Lung microvascular endothelial cell (primary cell): ENCODE measurements around the gene APOC4. TPM values are rescaled to one million over a fixed set of nuclear protein-coding genes. Genes with fewer than 3 reads are reported as not detected.
"Not testable (repeated sequence)": the region's sequence is repeated elsewhere in the genome, so short reads cannot be mapped to it uniquely, and the experiment has no call there.

Source experiments
- DNase-seq, 2 donors: peaks; one replicate each; pipeline versions ENCODE4 v3.0.0 to v3.0.0-alpha.2; 2010; ENCODE audit warnings: low read depth in 2 of 2
- total RNA-seq: library from RNA; depleted of rRNA; stranded (reverse); fragments of >200 nt; gene quantifications from 2 replicates; pipeline ENCODE4 v1.2.1, GENCODE V29; 2014

APOC4 gene
- total RNA-seq, 1 donor from 2014 or later: not detected

DNA sequence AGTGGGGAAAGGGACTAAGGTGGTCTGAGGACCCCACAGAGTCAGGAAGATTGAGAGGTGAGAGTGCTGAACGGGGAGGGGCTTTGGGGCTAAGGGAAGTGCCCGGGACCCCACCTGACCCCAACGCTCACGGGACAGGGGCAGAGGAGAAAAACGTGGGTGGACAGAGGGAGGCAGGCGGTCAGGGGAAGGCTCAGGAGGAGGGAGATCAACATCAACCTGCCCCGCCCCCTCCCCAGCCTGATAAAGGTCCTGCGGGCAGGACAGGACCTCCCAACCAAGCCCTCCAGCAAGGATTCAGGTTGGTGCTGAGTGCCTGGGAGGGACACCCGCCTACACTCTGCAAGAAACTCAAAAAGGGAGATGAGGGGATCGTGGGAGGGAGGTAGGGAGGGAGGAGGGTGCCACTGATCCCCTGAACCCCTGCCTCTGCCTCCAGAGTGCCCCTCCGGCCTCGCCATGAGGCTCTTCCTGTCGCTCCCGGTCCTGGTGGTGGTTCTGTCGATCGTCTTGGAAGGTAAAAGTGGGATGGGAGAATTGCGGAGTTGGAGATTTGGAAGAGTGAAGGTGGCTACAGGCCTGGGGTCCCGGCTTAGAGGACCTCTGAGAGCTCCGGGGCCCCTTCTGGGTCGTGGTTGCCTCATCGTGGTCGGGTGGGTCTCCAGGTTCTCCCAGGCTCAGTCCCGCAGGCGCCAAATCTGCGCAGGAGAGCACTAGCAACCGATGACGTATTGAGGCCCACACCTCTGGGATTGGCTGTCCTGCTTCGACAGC lies 27.4 kb upstream of the APOC4 start, which contains the start of gene APOC1:
APOC1 (plus strand) TSS at position 176 of the 774 bp plus-strand sequence; CDS start at position 460, 284 bp downstream.
- peak; percentile 71 to 88 for DNase-seq

DNA sequence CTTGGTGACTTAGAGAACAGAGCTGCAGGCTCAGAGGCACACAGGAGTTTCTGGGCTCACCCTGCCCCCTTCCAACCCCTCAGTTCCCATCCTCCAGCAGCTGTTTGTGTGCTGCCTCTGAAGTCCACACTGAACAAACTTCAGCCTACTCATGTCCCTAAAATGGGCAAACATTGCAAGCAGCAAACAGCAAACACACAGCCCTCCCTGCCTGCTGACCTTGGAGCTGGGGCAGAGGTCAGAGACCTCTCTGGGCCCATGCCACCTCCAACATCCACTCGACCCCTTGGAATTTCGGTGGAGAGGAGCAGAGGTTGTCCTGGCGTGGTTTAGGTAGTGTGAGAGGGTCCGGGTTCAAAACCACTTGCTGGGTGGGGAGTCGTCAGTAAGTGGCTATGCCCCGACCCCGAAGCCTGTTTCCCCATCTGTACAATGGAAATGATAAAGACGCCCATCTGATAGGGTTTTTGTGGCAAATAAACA lies 17.8 kb upstream of the APOC4 start:
- no peak for DNase-seq

DNA sequence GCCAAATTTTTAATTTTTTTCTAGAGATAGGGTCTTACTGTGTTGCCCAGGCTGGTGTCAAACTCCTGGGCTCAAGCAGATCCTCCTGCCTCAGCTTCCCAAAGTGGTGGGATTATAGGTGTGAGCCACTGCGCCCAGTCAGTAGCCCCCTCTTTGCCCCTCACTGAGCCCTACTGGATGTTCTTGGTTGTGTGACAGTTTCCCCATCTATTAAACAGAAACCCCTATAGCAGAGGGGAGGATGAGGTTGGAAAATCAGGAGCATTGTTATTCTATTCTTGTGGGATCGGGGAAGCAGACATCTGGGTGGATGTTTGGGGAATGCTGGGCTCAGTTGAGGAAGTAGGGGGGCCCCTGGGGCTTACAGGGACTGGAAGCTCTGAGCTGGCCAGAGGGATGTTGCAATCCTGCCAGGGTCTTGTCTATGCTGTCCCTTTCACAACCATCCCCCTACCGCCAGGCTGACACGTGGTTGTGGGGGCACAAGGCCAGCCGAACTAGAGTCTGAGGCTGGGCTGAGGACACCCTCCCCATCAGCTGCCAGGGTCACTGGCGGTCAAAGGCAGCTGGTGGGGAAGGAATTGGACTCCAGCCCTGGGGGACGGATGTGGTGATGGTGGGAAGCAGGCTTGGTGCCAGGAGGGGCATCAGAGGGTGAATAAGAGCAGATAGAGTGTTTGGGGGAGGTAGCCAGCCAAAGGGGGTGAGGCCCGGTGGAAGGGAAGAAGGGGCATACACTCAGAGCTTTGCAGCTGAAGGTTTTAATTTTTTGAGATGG lies 16.7 kb upstream of the APOC4 start:
- DNase-seq: peak in 1 of 2 donors; percentile 66

DNA sequence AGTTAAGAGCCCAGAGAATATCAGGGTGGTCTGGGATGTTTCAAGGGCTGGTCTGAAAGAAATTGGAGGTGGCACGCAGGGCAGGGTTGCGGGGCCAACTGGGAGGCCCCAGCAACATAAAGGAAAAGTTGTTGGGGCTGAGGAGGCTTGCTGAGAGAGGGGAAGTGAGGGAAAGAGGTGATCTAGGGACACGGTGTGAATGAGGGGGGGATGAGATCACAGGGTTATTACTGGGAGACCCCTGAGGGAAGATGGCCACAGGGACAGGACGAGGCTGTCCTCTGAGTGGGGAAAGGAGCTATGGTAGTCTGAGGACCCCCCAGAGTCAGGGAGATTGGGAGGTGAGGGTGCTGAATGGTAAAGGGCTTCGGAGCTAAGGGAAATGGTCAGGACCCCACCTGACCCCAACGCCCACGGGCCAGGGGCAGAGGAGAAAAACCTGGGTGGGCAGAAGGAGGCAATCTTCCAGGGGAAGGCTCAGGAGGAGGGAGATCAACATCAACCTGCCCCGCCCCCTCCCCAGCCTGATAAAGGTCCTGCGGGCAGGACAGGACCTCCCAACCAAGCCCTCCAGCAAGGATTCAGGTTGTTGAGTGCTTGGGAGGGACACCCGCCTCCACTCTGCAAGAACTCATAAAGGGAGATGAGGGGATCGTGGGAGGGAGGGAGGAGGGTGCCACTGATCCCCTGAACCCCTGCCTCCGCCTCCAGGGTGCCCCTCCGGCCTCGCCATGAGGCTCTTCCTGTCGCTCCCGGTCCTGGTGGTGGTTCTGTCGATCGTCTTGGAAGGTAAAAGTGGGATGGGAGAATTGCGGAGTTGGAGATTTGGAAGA lies 15.6 kb upstream of the APOC4 start:
- DNase-seq: not testable (repeated sequence)

DNA sequence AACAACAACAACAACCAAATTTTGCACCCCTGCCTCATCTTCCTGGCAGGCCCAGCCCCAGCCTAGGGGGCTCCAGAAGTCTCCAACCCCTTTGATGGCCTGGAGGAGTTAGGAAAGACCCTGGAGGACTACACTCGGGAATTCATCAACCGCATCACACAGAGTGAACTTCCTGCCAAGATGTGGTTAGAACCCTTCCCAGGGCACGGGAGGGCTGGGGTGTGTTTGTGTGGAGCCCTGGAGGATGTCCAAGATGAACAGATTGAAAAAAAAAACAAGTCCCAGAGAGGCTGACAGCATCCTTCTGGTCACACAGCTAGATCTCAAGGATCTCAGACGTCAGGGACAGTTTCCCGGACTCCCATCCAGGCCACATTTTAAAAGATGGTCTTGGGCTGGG lies 14.3 kb upstream of the APOC4 start:
- DNase-seq: no peak

DNA sequence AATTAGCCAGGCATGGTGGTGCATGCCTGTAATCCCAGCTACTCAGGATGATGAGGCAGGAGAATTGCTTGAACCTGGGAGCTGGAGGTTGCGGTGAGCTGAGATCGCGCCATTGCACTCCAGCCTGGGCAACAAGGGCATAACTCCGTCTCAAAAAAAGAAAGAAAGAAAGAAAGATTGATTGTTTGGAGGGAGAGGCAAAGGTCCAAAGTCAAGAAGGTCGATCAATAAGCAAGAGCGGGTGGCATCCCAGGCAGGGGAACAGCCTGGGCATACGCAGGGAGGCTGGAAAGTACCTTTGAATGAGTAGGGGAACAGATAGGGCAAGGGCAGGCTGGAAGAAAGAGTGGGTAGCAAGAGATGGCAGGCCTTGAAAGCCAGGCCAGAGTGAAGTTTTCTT lies 11.9 kb upstream of the APOC4 start:
- DNase-seq: no peak

DNA sequence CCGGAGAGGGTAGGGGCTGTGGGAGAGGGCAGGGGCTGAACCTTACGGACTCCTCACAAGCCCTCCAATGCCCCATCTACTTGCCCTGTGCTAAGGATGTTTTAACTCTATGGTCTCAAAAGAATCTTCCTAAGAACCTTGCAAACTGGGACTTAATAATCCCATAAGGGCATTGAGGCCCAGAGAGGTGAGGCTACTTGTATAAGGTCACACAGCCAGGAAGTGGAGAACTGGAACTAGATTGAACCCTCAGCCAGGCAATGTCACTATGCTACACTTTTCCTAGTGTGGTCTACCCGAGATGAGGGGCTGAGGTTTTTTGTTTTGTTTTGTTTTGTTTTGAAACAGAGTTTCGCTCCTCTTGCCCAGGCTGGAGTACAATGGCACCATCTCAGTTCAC lies 10.5 kb upstream of the APOC4 start:
- DNase-seq: no peak

DNA sequence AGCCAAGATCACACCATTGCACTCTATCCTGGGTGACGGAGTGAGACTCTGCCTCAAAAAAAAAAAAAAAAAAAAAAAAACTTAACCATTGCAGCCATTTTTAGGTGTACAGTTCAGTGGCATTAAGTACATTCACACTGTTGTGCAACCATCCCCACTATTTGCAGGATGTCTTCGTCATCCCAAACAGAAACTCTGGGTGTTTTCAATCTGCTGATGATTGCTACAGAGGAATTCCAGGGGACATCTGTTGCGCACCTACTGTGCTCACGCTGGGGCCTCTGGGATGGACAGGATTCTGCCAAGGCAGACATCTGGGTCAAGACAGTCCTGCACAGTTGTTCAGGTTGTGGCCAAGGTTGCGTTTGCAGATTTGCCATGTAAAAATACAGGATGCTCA lies 2.4 kb upstream of the APOC4 start:
- DNase-seq: no peak

DNA sequence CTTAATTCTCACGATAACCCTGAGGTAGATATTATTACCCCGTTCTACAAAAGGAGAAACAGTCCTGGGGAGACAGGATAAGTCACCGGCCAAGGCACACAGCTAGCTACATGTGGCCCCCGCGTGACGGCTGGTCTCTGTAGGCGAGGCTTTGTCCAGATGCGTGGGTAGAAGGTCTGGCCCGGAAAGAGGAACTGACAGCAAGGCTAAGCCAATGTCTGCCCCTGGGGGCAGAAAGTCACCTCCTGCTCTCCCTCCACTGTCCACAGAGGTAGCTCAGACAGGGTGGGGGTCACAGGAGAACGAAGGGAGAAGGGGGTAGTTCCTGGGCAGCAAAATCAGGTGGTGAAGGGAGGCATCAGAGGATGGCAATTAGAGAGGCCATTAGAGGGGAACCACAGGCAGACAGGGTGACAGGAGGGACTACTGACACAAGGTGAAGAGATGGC lies 1.8 kb downstream of the APOC4 start:
- DNase-seq: peak in 1 of 2 donors; percentile 17

DNA sequence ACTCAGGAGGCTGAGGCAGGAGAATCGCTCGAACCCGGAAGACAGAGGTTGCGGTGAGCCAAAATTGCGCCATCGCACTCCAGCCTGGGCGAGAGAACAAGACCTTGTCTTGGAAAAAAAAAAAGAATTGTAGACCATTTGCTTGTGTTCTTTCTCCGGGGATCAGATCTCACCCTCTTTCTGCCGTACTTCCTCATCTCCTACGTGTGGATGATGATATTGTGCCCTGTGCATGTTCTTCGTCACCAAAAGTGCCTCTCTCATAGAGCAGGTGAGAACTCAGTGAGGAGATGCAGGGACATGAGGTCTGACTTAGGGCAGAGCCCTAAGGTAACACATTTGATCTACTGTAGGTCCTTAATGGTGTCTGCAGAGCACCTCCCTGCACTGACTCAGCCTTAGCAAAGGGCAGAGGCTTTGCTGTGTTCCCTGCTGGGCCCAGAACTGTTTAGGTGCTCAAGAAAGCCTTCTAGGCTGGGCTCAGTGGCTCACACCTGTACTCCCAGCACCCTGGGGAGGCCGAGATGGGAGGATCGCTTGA lies 5.1 kb downstream of the APOC4 start:
- no peak for DNase-seq

DNA sequence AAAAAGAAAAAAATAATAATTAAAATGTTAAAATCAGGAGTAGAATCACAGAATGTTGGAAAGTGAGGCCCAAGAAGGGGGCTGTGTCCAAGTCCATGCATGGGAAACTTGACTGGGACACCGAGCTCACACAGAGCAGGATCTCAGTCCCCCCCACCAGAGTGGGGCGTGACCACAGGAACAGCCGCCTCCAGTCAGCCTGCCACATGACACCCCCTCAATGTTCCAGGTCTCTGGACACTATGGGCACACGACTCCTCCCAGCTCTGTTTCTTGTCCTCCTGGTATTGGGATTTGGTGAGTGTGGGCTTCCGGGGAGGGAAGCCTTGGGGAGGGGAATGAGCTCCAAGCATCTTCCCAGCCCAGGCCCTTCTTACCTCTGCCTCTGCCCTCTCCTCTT lies 6.2 kb downstream of the APOC4 start:
- DNase-seq: no peak

DNA sequence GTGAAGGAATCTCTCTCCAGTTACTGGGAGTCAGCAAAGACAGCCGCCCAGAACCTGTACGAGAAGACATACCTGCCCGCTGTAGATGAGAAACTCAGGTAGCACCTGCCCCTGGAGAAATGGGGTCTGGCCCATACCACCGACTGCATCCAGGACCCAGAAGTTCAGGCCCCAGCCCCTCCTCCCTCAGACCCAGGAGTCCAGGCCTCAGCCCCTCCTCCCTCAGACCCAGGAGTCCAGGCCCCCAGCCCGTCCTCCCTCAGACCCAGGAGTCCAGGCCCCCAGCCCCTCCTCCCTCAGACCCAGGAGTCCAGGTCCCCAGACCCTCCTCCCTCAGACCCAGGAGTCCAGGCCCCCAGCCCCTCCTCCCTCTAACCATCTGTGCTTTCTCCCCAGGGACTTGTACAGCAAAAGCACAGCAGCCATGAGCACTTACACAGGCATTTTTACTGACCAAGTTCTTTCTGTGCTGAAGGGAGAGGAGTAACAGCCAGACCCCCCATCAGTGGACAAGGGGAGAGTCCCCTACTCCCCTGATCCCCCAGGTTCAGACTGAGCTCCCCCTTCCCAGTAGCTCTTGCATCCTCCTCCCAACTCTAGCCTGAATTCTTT lies 6.8 kb downstream of the APOC4 start:
- no peak for DNase-seq

DNA sequence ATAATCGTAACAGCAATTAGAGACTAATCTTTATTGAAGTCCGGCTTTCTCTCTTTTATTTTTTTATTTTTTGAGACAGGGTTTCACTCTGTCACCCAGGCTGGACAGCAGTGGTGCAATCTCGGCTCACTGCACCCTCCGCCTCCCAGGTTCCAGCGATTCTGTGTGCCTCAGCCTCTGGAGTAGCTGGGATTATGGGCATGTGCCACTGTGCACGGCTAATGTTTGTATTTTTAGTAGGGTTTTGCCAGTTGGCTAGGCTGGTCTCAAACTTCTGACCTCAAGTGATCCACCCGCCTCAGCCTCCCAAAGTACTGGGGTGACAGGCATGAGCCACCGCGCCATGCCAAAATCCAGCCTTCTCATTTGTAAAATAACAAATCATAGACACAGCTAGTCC lies 7.5 kb downstream of the APOC4 start:
- DNase-seq: no peak

DNA sequence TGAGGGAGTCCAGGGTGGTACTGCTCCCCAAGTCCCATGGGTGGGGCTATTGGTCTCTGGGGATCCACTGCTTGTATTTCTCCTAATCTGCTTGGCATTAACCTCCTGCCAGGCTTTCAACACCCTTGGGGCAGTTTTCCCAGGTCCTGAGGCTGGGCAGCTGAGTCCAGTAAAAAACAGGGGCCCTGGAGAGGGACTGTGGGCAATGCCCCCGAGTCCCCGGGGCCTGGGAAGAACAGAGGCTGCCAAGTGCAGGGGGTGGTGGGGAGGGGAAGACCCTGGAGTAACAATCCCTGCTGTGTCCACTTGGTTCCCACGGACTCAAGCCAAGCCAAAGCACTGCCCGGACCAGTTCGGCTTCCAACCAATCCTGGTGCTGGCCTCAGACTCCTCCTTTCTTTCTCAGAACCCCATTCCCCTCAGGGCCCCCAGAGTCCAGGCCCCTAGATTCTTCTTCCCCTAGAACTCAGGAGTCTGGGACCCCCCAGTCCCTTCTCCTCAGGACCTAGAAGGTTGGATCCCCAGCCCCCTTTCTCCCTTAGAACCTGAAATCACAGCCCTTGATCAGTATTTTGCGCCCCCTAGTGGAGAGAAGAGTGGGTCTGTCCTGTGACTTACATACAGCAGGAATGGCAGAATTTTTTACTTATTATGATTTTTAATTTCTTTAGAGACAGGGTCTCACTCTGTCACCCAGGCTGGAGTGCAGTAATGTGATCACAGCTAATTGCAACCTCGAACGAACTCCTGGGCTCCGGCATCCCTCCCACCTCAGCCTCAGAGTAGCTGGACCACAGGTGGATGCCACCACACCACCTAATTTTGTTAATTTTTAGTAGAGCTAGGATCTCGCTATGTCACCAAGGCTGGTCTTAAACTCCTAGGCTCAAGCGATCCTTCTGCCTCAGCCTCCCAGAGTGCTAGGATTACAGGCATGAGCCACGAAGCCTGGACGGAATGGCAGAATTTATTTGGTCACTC lies 9.4 kb downstream of the APOC4 start:
- DNase-seq: peak; percentile 83 to 89

DNA sequence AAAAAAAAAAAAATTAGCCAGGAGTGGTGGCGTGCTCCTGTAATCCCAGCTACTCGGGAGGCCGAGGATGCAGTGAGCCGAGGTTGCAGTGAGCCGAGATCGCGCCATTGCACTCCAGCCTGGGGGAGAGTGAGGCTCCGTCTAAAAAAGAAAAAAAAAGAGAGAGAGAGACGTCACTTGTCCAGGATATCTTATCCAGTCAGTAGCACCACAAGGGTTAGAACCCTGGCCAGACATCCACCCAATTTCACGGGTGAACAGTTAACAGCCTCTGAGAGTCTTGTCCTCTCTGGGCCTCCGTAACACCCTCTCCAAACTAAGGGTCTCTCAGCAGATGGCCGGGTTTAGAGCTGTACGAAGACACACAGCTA lies 12.2 kb downstream of the APOC4 start:
- DNase-seq: no peak

DNA sequence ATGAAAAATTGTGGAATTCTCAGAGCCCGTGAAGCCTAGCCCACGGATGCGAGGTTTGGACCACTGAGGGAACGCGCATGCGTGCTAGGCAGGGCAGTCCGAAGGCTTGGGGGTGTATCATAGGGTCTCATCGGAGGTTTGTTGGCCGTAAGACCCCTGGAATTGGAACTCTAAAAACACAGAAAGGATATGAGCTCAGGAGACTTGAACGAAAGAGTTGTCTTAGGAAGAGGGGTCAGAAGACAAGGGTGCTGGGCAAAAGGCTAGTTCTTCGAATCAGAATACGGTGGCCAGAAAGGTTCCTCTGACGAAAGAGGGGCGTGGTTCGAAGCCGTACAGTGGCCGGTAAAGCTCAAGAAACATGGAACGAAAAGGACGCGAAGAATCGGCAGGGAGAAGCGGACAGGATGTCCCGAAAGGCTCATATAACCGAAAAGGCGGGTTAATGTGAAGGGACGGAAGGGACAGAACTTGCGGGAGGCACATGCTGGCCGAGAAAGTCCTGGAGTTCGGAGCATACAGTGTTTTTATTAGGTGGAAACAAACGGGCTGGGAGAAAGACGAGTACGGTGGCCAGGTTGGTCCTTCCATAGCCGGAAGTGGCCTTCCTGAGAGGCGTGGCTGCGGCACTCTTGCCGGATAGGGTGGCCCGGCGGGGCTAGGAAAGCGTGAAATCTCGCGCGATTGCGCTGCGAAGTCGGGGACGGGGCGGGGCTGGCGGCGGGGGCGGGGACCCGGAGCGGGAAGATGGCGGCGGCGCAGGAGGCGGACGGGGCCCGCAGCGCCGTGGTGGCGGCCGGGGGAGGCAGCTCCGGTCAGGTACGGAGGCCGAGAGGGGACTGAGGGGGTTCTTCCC lies 12.8 kb downstream of the APOC4 start, which contains the start of gene CLPTM1:
CLPTM1 (plus strand) TSS at position 732 of the 856 bp plus-strand sequence; CDS start at position 748, 16 bp downstream.
- peak; percentile 98 to 99 for DNase-seq

DNA sequence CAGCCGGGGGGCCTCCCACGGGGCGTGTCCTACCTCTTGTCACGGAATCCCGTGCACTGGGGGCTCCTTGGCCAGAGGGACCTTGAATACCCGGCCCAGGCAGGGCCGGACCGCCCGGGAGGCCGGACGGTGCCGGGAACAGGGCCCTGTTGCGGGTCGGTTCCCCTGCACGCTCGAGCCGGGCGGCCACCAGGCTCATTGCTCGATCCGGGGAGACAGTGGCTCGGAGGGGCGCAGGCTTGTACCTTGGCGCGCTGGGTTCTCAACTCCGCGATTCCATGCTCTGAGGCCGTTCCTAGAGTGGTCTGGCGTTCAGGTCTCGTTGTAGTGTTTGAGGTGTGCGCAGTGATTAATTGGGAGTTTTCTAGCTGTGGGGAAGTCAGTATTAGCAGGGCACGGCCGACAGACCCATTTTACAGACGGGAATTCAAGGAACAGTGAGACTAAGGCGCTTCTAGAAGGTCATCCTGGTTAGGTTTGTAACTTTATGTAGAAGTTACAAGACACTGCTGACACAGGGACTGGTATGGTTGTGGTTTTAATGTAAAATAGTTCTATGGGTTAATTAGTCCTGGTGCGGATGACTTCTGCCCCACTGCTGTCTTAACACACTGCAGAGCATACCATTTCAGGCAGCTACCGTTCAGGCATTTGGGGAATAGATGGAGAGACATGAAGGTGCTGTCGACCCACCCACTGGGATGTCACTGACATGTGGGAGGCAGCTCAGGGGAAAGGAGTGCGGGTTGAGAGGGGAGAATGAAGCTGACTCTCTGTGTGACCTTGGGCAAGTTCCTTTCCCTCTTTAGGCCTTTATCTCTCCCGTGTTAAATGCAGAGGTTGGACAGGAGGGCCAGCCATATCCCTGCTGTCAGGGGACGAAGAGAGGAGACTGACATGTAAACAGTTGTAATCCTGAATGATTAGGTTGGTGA lies 13.7 kb downstream of the APOC4 start:
- DNase-seq: peak; percentile 19 to 35

DNA sequence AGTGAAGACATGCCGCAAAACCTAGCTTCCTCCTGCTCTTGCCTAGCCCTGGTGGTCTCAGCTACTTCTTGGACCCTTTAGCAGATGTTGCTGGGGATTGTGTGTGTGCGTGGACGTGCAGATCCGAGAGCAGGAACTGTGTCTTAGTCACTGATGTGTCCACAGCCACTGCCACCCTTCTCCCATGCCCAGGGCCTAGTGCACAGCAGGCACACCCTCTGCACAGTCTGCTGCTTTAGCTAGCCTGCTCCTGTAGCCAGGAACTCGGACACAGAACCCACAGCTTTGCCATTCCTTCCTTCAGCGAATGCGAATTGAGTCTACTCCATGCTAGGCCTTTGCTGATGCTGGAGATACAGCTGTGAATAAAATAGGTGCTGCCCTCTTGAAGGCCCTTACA lies 15.5 kb downstream of the APOC4 start:
- no peak for DNase-seq
